HG03045 (cell line): ENCODE data around the gene FCAMR.

ENCODE experiments used
- ATAC-seq: cut with Tn5 transposase; IDR thresholded peaks from one replicate; pipeline ENCODE4 v1.9.1; 2021; ENCODE audit warnings: mild to moderate bottlenecking, moderate library complexity; ENCODE audit not compliant: unreplicated experiment

Gene FCAMR

DNA sequence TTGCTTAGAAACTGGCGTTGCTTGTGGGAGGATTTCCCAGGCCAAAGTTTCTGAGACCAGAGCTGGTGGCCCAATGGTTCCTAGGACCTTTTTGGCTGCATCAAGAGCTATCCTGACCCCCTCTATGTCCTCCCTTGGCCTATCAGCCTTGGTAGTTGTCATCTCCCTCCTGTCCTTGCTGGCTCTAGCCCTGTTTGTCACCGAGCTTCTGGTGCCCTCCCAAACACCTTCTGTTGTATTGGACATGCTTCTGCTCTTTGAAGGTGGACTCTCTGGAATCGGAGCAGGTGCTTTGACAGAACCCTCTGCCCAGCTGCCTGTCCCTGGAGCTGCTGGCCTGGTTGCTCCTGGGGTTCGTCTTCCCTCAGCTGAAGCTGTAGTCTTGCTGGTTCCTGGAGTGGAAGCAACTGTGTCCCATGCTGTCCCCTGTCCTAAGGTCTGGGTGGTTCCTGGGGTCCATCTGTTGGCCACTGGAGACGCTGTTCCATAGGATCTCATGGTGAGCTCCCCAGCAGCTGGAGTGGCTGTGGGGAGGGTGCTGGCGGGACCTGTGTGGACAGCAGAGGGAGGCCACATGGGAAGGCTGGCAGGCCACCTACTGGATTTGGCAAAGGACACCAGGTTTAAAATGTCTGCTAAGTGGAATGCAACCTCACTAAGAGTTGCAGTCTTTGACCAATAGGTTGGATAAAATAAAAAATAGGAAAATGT, 9.4 kb downstream of the FCAMR start:
- no peak for ATAC-seq

DNA sequence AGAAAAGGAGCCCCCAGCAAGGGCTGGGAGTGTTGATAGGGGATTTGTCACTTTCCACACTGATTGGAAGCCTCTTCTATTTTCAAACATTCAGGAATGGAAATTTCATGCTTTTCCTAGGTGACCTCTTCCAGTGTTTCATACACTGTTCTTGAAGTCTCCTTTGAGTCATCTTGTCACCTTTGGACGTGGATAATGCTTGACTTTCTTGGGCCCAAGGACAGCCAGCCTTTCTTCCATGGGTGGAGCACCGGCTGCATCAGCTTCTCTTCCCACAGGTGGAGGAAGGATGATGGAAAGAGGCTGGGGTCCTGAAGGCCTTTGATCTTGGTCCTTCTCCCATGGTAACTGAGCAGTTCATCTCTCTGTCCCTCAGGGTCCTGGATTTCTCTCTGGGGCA, 12.1 kb downstream of the FCAMR start:
- no peak for ATAC-seq

DNA sequence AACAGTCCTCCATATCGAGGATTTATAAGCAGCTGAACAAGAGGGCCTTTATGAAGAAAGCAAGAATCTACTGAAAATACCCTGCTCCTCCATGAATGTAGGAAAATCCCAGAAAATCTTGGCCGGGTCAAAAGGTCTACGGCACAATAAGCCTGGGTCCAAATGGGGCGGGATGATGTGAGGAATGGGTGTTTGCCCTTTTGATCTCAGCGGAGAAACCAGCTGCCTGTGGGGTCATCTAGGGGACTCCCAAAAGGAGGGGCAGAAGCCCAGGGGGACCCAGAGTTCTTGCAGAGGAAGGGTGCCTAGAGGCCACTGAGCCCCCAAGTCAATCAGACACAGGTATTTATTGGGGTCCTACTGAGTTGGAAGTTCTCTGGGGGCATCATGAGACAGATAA, 12.6 kb downstream of the FCAMR start:
- ATAC-seq: no peak

DNA sequence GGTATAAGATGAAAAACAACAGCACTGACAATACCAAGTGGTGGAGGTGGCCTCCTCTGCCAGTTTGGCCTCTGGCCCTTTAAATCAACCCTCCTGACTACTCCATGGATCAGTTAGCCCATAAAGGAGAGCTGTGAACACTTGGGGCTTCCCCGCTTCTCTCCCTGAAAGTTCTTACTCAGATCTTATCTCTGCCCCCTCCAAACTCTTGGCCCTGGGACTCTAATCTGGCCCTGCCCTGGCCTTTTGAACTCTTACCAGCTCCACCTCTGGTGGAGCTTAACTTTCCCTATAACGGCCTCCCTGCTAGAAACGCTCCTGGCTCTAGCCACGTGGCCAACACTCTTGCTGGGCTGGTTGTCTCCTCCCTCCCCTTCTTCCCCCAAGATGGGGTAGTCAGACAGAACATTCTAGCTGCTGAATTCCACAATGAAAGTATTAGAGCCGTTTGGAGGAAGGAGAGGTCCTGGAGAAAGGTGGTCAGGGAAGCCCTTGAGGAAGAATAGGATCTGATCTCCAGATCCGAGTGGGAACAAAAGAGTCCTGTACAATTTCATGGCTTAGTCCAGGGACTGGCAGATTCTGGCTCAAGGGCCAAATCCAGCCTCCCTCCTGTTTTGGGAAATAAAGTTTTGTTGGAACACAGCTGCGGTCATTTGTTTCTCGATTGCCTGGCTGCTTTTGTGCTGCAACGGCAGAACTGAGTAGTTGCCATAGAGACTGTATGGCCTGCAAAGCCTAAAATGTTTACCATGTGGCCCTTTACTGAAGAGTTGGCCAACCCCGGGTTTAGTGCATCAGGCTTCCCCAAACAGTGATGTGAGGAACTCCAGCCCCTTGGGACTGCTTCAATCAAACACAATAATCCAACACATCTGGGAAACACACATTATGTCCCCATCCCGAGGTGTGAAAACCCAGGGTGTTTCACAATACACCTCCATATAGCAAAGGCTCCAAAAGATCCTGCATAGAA, 14.5 kb downstream of the FCAMR start:
- peak; percentile 53 for ATAC-seq

- no peak for ATAC-seq
Observed at GRCh38 chr1:206954459-206955342, 15.6 kb downstream of the FCAMR start.

DNA sequence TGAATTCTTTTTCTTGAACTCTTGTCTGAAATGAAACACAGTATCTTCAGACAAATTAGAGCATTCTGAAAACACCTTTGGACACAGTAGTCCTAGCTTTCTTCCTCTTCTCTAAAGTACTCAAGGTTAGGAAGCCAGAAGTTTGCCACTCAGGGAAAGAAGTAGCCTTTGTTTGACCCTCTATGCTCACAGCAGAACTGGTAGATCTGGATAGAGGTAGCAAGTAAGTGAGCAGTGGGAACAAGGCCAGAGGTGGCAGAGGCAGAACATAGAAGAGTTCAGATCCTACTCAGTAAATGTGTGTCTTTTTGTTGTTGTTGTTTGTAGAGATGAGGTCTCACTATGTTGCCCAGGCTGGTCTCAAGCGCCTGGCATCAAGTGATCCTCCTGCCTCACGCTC, 16.6 kb downstream of the FCAMR start:
- no peak for ATAC-seq

DNA sequence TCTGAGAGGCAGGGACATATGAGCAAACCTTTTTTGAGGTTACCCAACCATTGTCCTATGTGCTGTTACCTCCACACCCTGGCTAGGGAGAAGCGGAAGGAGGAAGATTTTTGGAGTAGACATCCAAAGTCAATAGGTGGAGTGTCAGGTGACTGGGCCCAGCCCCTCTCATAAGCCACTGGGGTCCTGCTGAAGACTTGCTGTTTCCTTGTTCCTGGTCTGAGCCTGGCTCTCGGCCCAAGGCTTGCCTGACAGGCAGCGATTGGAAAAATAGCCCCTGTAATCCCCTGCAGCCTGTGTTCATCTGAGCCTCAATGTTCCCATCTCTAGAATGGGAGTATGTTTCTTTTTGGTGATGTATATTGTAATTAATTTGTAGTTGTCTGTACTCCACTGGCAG, 17.1 kb downstream of the FCAMR start:
- ATAC-seq: no peak

DNA sequence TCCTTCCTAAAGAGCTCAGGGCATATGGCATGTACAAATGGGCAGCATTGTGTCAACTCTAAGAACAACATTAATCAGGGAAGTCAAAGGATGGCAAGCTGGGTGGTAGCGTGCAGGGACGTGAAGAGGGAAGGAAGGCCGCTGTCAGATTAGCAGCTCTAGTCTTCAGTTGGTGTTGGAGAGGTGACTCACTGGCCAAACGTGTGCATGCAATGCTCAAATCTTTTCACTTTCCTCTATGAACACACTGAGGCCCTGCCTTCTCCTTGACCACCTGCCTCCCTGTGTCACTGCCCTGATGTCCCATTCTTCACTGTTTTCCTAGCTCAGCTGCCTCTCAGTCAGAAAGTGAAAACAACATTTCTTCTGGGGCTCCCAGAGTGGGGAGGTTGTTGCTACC, 18.1 kb downstream of the FCAMR start:
- no peak for ATAC-seq

GRCh38 chr1:206951318-206952100, 18.8 kb downstream of the FCAMR start:
- no peak for ATAC-seq

DNA sequence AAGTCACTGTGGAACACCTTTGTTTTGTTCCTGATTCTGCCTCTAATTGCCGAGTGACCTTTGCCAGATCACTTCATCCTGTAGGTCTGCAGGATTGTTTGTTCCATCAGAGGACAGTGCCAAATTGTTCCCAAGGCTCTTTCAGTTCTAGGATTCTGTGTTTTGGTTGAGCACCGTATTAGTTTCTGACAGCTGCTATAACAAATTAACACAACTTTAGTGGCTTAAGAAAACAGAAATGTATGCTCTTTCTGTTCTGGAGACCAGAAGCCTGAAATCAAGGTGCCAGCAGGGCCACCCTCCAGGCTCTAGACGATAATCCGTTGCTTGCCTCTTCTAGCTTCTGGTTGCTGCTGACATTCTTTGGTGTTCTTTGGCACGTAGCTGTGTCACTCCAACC, 20.6 kb downstream of the FCAMR start:
- no peak for ATAC-seq

DNA sequence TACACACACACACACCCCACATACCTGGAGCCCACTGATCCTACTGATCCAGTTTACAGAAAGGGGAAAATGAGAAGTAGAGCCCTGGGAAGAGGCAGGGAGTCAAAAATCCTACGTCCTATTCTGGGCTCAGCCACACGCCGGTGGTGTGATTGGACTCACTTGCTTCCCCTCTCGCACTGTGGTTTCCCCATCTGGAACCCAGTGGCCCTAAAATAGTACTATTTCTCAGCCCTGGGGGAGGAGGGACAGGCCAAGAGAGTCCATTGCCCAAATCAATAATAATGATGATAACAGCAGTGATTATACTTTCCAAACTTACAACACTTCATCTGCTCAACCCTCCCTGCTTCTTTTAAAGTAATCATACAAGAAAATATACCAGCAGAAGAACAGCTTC, 21.1 kb downstream of the FCAMR start:
- no peak for ATAC-seq

DNA sequence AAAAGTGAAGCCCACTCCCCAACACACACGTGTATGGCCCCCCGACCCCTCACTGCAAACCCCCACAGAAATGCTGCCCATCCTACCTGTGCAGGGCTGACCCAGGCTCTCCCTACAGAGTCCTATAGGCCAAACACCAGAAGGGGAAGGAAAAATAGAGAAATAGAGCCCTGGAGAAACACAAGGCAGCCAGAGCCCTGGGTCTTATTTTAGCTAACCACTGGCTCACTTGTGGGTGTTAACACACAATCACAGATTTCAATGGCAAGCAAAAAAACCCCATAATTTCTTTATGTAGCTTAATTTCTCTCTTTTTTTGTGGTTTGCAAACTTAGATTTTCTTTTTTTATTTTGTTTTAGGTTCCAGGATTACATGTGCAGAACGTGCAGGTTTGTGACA, 23.0 kb downstream of the FCAMR start:
- no peak for ATAC-seq

DNA sequence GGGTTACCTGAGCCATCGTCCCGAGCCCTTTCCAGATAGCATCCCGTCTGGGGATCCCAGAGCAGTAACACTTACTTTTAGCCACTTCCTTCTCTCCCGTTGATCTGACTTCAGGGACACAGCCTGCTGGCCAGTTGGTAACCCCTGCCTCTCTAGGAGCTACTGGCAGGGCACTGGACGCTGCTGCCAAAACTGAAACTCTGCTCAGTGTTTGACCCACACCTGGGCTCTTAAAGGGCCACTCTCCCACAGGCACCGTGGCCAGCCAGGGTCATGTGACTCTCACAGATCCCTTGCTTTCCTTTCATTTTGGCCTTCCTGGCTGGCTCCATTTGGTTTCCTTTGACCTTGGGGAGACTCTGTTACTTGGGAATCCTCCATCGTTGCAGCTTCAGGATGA, 24.0 kb downstream of the FCAMR start, which contains the start of gene PIGR:
PIGR (minus strand) TSS at position 206 of the 400 bp plus-strand sequence. CDS start 5,935 bp downstream, outside the sequence.
- ATAC-seq: no peak

DNA sequence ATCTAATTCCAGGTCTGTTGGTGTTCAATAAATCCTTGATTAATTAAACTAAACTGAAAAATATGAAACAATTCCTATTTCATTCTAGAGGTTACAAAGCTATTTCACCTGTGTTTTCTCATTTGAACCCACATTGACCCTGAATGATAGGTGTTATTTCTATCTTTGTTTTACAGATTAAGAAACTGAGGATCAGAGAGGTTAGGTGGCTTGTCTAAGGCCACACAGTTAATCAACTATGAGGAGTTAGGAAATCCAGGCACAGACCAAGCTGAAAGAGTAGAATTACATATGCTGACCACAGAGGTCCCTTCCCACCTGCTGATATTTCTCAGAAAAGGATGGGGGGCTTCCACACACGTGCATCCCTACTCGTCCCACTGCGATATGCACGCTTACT, 24.5 kb downstream of the FCAMR start:
- ATAC-seq: no peak

GRCh38 chr1:206944703-206945102, 25.6 kb downstream of the FCAMR start:
- no peak for ATAC-seq

- no peak for ATAC-seq
Observed at GRCh38 chr1:206941766-206942418, 28.4 kb downstream of the FCAMR start.

DNA sequence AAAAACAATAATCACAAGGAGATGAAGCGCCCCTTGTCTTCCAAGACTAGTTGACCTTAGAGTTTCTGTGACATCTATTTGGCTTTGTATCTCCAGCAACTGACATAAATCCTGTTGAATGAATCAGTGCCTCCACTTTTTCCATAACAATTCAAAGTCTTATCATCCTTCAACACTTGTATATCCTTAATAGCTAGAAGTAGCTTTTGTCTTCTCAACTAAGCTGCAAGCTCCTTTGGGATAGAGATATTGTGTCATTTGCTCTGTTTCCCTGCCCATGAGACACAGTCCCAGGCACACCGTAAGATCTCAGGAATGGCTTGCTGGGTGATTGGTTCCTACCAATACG, 29.7 kb downstream of the FCAMR start:
- no peak for ATAC-seq

GRCh38 chr1:206939841-206940587, 30.2 kb downstream of the FCAMR start:
- no peak for ATAC-seq

- no peak for ATAC-seq
Observed at GRCh38 chr1:206939131-206939530, 31.1 kb downstream of the FCAMR start.
